ENCODE measurements around the gene NRG2. TPM values are rescaled to one million over a fixed set of nuclear protein-coding genes. Genes with fewer than 3 reads are reported as not detected.

NRG2 gene
- total and polyA plus RNA-seq, 2 of the 8 experiments (the other 6 are each of a cell fraction or from before 2014, with no cell fraction given) = 0.27 to 0.54 TPM

GRCh38 chr5:139912158-139912557, 130.9 kb downstream of the NRG2 start:
- peaks cover 0 to 3% (median 0%) of the 10 kb centered on the region in 4 experiments; a peak in 1 of 7 replicates for H3K27me3 ChIP-seq (replicated peaks in 1 of 4; ENCODE audit: control insufficient read depth in 3 of 4, extremely low read depth in 1 of 4, insufficient read depth in 3 of 4, low read length in 3 of 4)
- no peak overlapping the region for H3K4ac ChIP-seq (replicated peaks; ENCODE audit: insufficient read length, low read depth, low read length)
- H4K91ac ChIP-seq (replicated peaks; ENCODE audit: insufficient read length, low read length) = no peak overlapping the region
- no peak overlapping the region for H2BK5ac ChIP-seq (ENCODE audit: low read depth, low read length)
- 86% methylated on average over 3 of the region's 3 CpGs; no CpG with 5 or more reads in 1 of the 2 experiments for WGBS, 2 experiments (ENCODE audit: extremely low coverage in 1 of 2, insufficient coverage in 1 of 2, insufficient read length in 1 of 2, insufficient replicate concordance in 2 of 2, low coverage in 1 of 2, low lambda C conversion rate in 2 of 2, missing lambda C conversion rate in 1 of 2)
- no peak overlapping the region for H3K18ac ChIP-seq (ENCODE audit: extremely low read depth, low read length)
- H3K4me2 ChIP-seq (ENCODE audit: insufficient read depth in 1 of 2, low read depth in 2 of 2, low read length in 2 of 2) = no peak overlapping the region
- no peaks in the 10 kb centered on the region for H3K36me3 ChIP-seq (ENCODE audit: control insufficient read depth in 2 of 4, insufficient read depth in 4 of 4, low read length in 3 of 4)
- no peak overlapping the region for H3K56ac ChIP-seq (replicated peaks; ENCODE audit: insufficient read length, low read depth, low read length)
- H3K9me3 ChIP-seq (ENCODE audit: insufficient read depth in 2 of 2, low read depth in 1 of 2, low read length in 1 of 2) = no peaks in the 10 kb centered on the region
- no peak overlapping the region for H2BK15ac ChIP-seq (ENCODE audit: low read length)
- H3K4me3 ChIP-seq (ENCODE audit: extremely low read depth in 1 of 4, insufficient read depth in 2 of 4, low read depth in 3 of 4, low read length in 4 of 4) = no peak overlapping the region
- no peak overlapping the region for H4K5ac ChIP-seq (ENCODE audit: insufficient read length, low read depth, low read length)
- no peak overlapping the region for H2BK20ac ChIP-seq (ENCODE audit: low read length)
- DNase-seq (ENCODE audit: low read depth in 1 of 2, low spot score in 2 of 2) (no peak), FAIRE-seq (no peak)
- POLR2A ChIA-PET (ENCODE audit: partially characterized antibody) = no interaction called here
- H3K23ac ChIP-seq (ENCODE audit: insufficient read length) = no peak overlapping the region
- H3K23me2 ChIP-seq (ENCODE audit: low read depth, low read length) = no peaks in the 10 kb centered on the region
- H2AFZ ChIP-seq (ENCODE audit: low read length) = no peak overlapping the region
- no peak overlapping the region for H3K9ac ChIP-seq (replicated peaks in 1 of 4; ENCODE audit: extremely low read depth in 1 of 4, low read depth in 3 of 4, low read length in 3 of 4)
- H2AK5ac ChIP-seq (ENCODE audit: low read depth, low read length) = no peak overlapping the region
- H2BK120ac ChIP-seq (replicated peaks; ENCODE audit: low read depth, low read length) = no peak overlapping the region
- peaks cover 2 to 7% (median 5%) of the 10 kb centered on the region in 4 experiments; a peak in 2 of 7 replicates for H3K4me1 ChIP-seq (replicated peaks in 1 of 4; ENCODE audit: control insufficient read depth in 3 of 4, insufficient read depth in 4 of 4, low read length in 3 of 4)
- no peak overlapping the region for H2BK12ac ChIP-seq (ENCODE audit: low read depth, low read length)
- H3K27ac ChIP-seq (ENCODE audit: low read depth, low read length) = no peak overlapping the region
- H3K79me1 ChIP-seq (ENCODE audit: low read depth, low read length) = no peaks in the 10 kb centered on the region
- no peaks in the 10 kb centered on the region for H3K79me2 ChIP-seq (ENCODE audit: control insufficient read depth in 1 of 2, insufficient read depth in 2 of 2, low read length in 2 of 2)
- no peak overlapping the region for H3K14ac ChIP-seq (ENCODE audit: insufficient read length)
- no peaks in the 10 kb centered on the region for H4K20me1 ChIP-seq (replicated peaks in 1 of 2; ENCODE audit: control insufficient read depth in 1 of 2, insufficient read depth in 2 of 2, low read length in 2 of 2)
- CTCF ChIA-PET (ENCODE audit: partially characterized antibody) = interaction anchor here (0.6 to 16.4 kb wide), 4 partner anchors 13 to 58 kb away, joined by 3 to 181 read pairs (median 5); no protein-coding TSS in a partner anchor
- H4K8ac ChIP-seq (ENCODE audit: extremely low read depth, insufficient read depth, low read length) = no peak overlapping the region
- TF ChIP-seq HDAC6 (IDR thresholded peaks at IDR 0.05; ENCODE audit: low read depth, low read length) = no peak
- no peak for TF ChIP-seq ATF2 (IDR thresholded peaks at IDR 0.05; ENCODE audit: low read length)
- TF ChIP-seq EP300 (IDR thresholded peaks at IDR 0.05; ENCODE audit: borderline replicate concordance in 1 of 2, low read depth in 2 of 2, low read length in 2 of 2) = no peak
- TF ChIP-seq RBBP5 (IDR thresholded peaks at IDR 0.05; ENCODE audit: borderline replicate concordance, low read depth, low read length) = no peak
- no peak for TF ChIP-seq JUN (IDR thresholded peaks at IDR 0.05; ENCODE audit: low read depth, low read length)
- no peak for TF ChIP-seq TBP (IDR thresholded peaks at IDR 0.05; ENCODE audit: low read depth, low read length)
- no peak for TF ChIP-seq SP2 (IDR thresholded peaks at IDR 0.05; ENCODE audit: low read length)

Measured in H1 (cell line).